ENCODE results near the gene SLC25A29.

Gene SLC25A29

DNA sequence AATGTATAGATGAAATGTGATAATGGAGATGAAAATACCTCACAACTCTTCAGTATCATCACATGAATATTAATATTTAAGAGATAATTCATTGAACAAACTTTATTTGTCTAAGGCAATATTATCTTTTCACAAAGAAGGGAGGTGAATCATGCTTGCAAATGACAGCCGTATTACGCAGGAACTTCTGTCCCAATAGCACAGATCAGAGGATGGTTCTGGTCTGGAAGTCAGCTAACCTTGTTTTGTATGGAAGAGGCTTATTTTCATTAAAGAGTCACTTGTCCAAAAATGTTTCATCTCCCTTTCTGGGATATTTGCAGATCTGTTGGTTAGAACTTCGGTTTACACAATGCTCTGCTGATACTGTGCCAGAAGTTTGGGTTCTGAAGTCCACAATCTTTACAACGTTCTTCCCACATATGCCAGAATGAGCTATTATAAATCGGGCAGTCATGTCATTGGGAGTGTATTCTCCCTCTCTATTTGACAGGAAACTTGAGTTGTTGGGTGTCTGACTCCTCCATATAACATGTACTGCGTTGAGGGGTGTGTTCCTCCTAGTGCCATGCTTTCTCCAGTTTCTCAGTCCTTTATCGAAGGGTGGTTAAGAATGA is 37.5 kb downstream of the SLC25A29 start:
- H3K4me3 ChIP-seq (replicated peaks; ENCODE audit: low read depth, low read length): no peak overlapping the region
- DNase-seq (ENCODE audit: extremely low read depth, insufficient read length): no peak
- TF ChIP-seq, protein P1, sequence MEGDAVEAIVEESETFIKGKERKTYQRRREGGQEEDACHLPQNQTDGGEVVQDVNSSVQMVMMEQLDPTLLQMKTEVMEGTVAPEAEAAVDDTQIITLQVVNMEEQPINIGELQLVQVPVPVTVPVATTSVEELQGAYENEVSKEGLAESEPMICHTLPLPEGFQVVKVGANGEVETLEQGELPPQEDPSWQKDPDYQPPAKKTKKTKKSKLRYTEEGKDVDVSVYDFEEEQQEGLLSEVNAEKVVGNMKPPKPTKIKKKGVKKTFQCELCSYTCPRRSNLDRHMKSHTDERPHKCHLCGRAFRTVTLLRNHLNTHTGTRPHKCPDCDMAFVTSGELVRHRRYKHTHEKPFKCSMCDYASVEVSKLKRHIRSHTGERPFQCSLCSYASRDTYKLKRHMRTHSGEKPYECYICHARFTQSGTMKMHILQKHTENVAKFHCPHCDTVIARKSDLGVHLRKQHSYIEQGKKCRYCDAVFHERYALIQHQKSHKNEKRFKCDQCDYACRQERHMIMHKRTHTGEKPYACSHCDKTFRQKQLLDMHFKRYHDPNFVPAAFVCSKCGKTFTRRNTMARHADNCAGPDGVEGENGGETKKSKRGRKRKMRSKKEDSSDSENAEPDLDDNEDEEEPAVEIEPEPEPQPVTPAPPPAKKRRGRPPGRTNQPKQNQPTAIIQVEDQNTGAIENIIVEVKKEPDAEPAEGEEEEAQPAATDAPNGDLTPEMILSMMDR (IDR thresholded peaks at IDR 0.05; ENCODE audit: insufficient read depth, low read length, poor library complexity, severe bottlenecking): no peak
- no peaks in the 10 kb centered on the region for H3K27me3 ChIP-seq (replicated peaks; ENCODE audit: control insufficient read depth, insufficient read depth, low read length)
- peaks cover 5% of the 10 kb centered on the region for H3K36me3 ChIP-seq (ENCODE audit: control insufficient read depth, insufficient read depth, low read length)

DNA sequence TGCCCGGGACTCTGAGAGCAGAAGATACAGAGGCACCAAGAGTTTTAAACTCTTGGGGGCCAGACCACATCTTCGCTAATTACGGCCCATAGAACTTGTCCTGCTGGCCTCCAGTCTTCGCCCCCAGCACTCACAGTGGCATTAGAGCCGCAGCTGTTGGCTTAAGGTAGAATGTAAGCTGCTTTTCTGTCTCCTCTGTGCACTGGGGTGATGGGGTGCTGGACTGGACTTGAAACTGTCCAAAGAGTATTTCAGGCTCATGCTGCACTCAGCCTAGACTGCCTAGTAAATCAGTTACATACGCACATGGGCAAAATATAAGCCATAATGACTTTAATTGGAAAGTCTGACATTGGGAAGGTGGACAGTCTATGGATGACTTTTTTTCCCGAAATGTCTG is 38.3 kb downstream of the SLC25A29 start:
- DNase-seq (ENCODE audit: extremely low read depth, insufficient read length): no peak
- no peaks in the 10 kb centered on the region for H3K27me3 ChIP-seq (replicated peaks; ENCODE audit: control insufficient read depth, insufficient read depth, low read length)
- TF ChIP-seq, protein P1 (IDR thresholded peaks at IDR 0.05; ENCODE audit: insufficient read depth, low read length, poor library complexity, severe bottlenecking): no peak
- H3K4me3 ChIP-seq (replicated peaks; ENCODE audit: low read depth, low read length): no peak overlapping the region
- H3K36me3 ChIP-seq (ENCODE audit: control insufficient read depth, insufficient read depth, low read length): peaks cover 9% of the 10 kb centered on the region

DNA sequence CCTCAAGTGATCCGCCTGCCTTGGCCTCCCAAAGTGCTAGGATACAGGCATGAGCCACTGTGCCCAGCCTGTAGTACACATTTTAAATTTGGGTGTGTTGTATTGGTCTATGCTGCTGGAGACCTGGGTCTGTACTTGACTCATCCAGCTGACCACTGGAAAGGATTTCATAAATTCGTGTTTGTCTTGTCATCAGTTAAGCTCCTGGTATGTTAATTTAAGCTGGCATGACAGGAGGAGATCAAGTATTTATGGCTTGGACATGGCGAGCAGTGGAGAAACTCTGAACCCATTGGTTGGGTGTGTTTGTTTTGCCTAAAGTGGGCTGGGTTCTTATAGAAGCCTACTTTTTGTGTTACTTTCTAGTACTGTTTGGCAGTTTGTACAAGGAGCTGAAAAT is 43.1 kb downstream of the SLC25A29 start:
- DNase-seq (ENCODE audit: extremely low read depth, insufficient read length): no peak
- peaks cover 11% of the 10 kb centered on the region for H3K36me3 ChIP-seq (ENCODE audit: control insufficient read depth, insufficient read depth, low read length)

DNA sequence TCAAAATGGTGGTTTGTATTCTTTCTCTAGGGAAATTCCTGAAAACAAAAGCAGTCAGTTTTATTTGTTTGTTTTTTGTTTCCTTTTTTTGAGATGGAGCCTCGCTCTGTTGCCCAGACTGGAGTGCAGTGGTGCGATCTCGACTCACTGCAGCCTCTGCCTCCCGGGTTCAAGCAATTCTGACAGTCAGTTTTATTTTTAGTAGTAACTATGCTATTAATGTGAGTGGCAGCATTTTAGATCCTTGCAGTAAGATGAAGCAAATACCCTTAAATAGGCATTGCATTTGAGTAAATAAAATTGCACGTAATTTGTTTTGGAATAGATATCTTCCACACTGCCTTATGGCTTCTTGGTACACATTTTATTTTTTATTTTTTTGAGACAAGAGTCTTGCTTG is 43.7 kb downstream of the SLC25A29 start:
- Histone ChIP-seq H3K4me3 (replicated peaks; ENCODE audit: low read depth, low read length) (no peak overlapping the region), H3K27me3 (replicated peaks; ENCODE audit: control insufficient read depth, insufficient read depth, low read length) (no peaks in the 10 kb centered on the region), H3K36me3 (ENCODE audit: control insufficient read depth, insufficient read depth, low read length) (peaks cover 11% of the 10 kb centered on the region)
- DNase-seq (ENCODE audit: extremely low read depth, insufficient read length): no peak
- TF ChIP-seq, protein P1 (IDR thresholded peaks at IDR 0.05; ENCODE audit: insufficient read depth, low read length, poor library complexity, severe bottlenecking): no peak

More for the DNA sequence above, 43.1 kb downstream of the SLC25A29 start:
- TF ChIP-seq, protein P1 (IDR thresholded peaks at IDR 0.05; ENCODE audit: insufficient read depth, low read length, poor library complexity, severe bottlenecking): no peak
- H3K4me3 ChIP-seq (replicated peaks; ENCODE audit: low read depth, low read length): no peak overlapping the region
- no peaks in the 10 kb centered on the region for H3K27me3 ChIP-seq (replicated peaks; ENCODE audit: control insufficient read depth, insufficient read depth, low read length)

DNA sequence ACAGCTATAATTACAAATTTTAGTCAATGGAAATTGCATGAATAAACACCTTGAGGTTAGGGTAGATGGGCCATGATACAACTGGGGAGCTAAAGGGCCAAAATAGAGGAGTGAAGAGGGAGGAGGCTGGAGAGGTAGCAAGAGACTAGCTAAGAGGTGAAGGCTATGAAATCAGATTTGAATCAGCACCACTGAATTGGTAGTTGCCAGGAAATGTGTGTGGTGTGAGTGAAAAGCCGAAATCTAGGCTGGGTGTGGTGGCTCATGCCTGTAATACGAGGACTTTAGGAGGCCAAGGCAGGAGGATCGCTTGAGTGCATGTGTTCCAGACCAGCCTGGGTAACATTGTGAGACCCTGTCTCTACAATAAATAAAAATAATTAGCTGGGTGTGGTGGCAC is 44.6 kb downstream of the SLC25A29 start:
- Histone ChIP-seq H3K36me3 (ENCODE audit: control insufficient read depth, insufficient read depth, low read length) (peaks cover 11% of the 10 kb centered on the region), H3K27me3 (replicated peaks; ENCODE audit: control insufficient read depth, insufficient read depth, low read length) (no peaks in the 10 kb centered on the region), H3K4me3 (replicated peaks; ENCODE audit: low read depth, low read length) (no peak overlapping the region)
- TF ChIP-seq, protein P1 (IDR thresholded peaks at IDR 0.05; ENCODE audit: insufficient read depth, low read length, poor library complexity, severe bottlenecking): no peak
- no peak for DNase-seq (ENCODE audit: extremely low read depth, insufficient read length)

Measured in GM06990 (cell line).